NCI-H774 (cell line): ENCODE data around the gene GJD4.

Source experiments
- DNase-seq: peaks from one replicate; lab custom pipeline; 2025; lab: John Stamatoyannopoulos, UW

The GJD4 gene

GRCh38 chr10:35579116-35579515 lies 26.0 kb upstream of the GJD4 start:
- DNase-seq = no peak

DNA sequence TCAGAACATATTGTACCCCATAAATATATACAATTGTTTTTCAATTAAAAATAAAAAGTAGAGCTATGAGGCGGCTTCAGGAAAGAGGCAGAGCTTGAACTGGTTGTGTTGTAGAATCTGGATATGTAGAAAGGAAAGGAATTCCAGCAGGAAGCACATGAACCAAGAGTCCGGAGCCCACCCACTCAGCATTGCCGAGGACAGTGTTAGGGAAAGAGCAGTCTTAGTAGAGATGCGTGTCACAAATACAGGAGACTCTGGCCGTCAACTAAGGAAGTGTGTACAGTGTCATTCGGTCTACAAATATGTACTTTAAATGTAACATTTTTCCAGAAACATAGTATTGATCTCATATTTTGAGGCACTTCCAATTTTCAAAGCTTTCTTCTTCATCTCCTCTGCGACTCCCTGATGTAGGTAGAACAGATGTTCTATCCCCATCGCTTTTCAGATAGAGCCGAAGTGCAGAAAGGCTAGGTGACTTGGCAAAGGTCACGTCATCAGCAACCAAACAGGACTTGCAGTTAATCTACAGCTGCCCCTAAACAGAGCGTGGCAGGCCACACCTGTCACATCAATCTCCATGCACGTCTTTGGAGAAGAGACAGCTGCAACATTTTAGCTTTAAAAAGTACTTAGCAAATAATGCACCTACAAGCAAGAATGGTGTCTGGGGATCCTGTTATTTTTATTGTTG lies 25.3 kb upstream of the GJD4 start:
- DNase-seq = peak; percentile 43

- DNase-seq = no peak
Observed at GRCh38 chr10:35580423-35580770, 24.7 kb upstream of the GJD4 start.

- DNase-seq = no peak
Observed at GRCh38 chr10:35581655-35582054, 23.5 kb upstream of the GJD4 start.

- no peak for DNase-seq
Observed at GRCh38 chr10:35584946-35585345, 20.2 kb upstream of the GJD4 start.

DNA sequence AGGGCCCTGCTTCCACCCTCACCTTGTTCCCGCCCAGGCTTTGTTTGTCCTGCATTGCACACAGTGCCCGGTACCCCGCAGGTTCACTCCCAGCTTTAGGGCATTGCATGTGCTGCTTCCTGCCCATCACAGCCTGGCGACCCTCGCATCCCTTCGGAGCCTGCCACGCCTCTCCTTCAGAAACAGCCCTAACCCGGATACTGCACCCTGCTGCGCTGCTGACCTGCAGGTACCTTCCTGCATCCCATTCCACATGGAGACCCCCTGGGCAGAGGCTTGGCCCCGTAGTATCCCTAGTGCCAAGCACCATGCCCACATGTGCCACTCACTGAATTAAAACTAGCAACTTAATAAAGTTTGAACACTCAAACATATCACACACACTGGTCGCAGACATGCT lies 19.8 kb upstream of the GJD4 start:
- DNase-seq = no peak

- no peak for DNase-seq
Observed at GRCh38 chr10:35585903-35586535, 19.1 kb upstream of the GJD4 start.

DNA sequence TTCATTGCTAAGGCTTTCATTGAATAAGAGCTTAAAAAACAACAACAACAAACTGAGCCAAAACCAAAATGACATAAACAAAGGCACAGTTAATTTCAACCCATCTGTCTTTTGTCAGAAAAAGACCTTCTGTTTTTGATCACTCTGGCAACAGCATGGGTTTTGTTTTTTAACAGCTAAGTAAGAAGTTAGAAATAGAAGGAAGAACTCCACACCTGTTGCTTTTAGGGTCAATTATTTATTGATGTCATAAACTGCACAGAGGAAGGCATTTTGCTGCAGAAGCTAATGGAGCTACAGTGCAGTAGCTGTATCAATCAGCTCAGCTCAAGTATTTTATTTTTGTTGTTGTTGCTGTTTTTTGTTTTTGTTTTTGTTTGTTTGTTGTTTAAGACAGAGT lies 16.3 kb upstream of the GJD4 start:
- no peak for DNase-seq

DNA sequence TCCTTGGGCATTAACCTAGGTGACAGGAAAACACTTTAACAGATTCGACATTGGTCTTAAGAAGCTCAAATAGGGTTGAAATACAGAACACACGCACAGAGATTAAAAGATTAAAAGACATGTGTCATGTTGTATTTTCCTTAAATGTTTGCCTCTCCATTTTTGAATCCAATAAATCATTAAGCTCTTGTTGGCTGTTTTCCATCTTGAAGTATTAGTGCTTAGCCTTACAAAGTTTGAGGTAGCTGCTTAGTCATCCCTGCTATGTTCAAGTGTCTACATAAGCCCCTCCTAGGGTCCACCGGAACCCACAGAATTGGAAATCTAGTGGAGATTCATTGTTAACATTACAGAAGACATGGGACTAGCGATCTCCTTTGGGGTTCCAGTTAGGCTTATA lies 12.7 kb upstream of the GJD4 start:
- no peak for DNase-seq

- DNase-seq = no peak
Observed at GRCh38 chr10:35594115-35595079, 10.7 kb upstream of the GJD4 start.

DNA sequence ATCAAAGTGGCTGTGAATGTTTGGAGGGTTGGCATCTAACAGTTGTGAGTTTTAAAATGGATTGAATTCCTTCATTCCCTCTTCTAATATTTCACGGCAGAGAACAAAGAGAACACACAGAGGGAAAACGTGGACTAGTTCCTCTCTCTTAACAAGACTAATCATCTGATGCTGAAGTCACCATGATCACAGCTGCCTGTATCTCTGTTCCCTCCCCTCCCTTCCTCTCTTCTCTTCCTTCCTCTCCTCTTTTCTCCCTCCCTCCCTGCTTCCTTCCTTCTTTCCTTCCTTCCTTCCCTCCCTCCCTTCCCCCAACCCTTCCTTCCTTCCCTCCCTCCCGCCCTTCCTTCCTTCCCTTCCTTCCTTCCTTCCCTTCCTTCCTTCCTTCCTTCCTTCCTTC lies 10.0 kb upstream of the GJD4 start:
- no peak for DNase-seq

GRCh38 chr10:35598379-35598778 lies 6.8 kb upstream of the GJD4 start:
- DNase-seq = no peak

GRCh38 chr10:35600193-35600592 lies 4.9 kb upstream of the GJD4 start:
- DNase-seq = no peak

DNA sequence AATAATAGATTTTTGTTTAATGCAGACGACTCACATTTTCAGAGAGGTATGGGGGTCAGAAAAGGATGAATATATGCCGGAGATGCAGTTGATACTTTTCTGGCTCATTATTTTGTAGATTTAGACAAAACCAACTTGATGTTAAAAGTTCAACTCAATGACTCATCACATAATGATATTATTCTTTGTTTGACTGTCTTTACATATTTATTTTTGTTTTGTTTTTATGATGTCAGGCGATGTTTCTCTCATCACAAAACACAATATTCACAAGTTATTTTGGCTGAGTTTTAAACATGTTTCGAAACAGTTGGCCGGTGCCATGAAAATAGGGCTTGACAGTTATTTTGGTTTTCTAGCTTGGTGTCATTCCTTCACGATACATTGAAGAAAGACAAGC lies 1.3 kb downstream of the GJD4 start:
- no peak for DNase-seq

DNA sequence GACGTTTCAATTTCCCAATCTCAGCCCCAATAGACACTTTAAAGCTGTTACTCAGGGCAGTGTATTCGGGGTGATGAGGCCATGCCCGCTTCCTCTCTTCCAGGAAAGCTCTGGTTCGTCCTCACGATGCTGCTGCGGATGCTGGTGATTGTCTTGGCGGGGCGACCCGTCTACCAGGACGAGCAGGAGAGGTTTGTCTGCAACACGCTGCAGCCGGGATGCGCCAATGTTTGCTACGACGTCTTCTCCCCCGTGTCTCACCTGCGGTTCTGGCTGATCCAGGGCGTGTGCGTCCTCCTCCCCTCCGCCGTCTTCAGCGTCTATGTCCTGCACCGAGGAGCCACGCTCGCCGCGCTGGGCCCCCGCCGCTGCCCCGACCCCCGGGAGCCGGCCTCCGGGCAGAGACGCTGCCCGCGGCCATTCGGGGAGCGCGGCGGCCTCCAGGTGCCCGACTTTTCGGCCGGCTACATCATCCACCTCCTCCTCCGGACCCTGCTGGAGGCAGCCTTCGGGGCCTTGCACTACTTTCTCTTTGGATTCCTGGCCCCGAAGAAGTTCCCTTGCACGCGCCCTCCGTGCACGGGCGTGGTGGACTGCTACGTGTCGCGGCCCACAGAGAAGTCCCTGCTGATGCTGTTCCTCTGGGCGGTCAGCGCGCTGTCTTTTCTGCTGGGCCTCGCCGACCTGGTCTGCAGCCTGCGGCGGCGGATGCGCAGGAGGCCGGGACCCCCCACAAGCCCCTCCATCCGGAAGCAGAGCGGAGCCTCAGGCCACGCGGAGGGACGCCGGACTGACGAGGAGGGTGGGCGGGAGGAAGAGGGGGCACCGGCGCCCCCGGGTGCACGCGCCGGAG lies 2.6 kb downstream of the GJD4 start:
- no peak for DNase-seq

GRCh38 chr10:35608328-35608672 lies 3.2 kb downstream of the GJD4 start:
- DNase-seq = no peak

- DNase-seq = no peak
Observed at GRCh38 chr10:35611750-35612149, 6.6 kb downstream of the GJD4 start.

- no peak for DNase-seq
Observed at GRCh38 chr10:35612385-35613106, 7.4 kb downstream of the GJD4 start.

- DNase-seq = no peak
Observed at GRCh38 chr10:35613107-35613440, 7.9 kb downstream of the GJD4 start.

GRCh38 chr10:35613597-35614226 lies 8.6 kb downstream of the GJD4 start:
- DNase-seq = no peak

DNA sequence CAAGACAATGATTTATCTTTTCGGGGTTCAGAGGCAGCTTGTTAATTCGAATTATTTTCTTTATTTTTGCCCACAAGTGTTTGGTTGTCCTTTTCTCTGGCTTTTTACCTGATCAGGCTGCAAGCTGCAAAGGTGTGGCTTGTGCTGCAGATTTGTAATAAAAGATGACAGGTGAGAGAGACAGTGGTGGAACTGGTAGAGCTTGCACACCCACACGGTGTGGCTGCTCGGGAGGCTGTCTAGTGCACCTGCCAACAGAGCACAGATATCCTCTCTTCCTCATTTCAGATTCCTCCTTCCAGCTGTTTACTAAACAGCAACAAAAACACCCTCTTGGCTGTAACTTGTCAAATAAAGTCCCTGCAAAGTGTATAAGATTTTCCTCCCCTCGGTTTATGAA lies 9.2 kb downstream of the GJD4 start:
- DNase-seq = no peak
